ENCODE measurements around the gene ZDHHC18.
A peak's percentile ranks its signal among the peaks of the same experiment; 100 is the strongest.

ZDHHC18 gene

GRCh38 chr1:26882696-26883463, 56.4 kb downstream of the ZDHHC18 start:
- H3K36me3 ChIP-seq (ENCODE audit: control insufficient read depth in 2 of 2, insufficient read depth in 1 of 2, low read length in 2 of 2): peaks cover 68 to 94% of the 10 kb centered on the region in 2 experiments
- no peaks in the 10 kb centered on the region for H3K4me1 ChIP-seq (ENCODE audit: control insufficient read depth, insufficient read depth, low read length)
- no peak for TF ChIP-seq ZNF23 (tag by site-specific recombination; IDR thresholded peaks at IDR 0.05; ENCODE audit: borderline replicate concordance)
- ChIA-PET POLR2A (interaction anchor here (2.5 kb wide), 1 partner anchor 18 kb away, joined by 20 read pairs; no protein-coding TSS in a partner anchor), CTCF (interaction anchor here (0.6 to 1.9 kb wide), 4 partner anchors 20 to 1458 kb away, joined by 3 to 9 read pairs (median 4); partner anchors contain the start of gene SFN)
- no peak overlapping the region for H3K27ac ChIP-seq (ENCODE audit: extremely low read depth, low read depth, low read length)
- no peaks in the 10 kb centered on the region for H3K9me3 ChIP-seq (ENCODE audit: control insufficient read depth, insufficient read depth, low read depth, low read length)
- no peak overlapping the region for H3K4me3 ChIP-seq (ENCODE audit: low read depth, low read length)

- H3K4me1 ChIP-seq (ENCODE audit: control insufficient read depth, insufficient read depth, low read length): no peaks in the 10 kb centered on the region
- CTCF ChIA-PET: interaction anchor here (0.6 to 2.5 kb wide), 15 partner anchors 9 to 982 kb away, joined by 3 to 12 read pairs (median 5); partner anchors contain the start of gene GPATCH3
- no peak overlapping the region for H3K4me3 ChIP-seq (ENCODE audit: low read depth, low read length)
- TF ChIP-seq ZNF76 (tag by site-specific recombination; IDR thresholded peaks at IDR 0.05; ENCODE audit: borderline replicate concordance, low read depth): no peak
- TF ChIP-seq ZNF529 (tag by site-specific recombination; IDR thresholded peaks at IDR 0.05; ENCODE audit: insufficient replicate concordance): no peak
- TF ChIP-seq ZNF292 (tag by site-specific recombination; IDR thresholded peaks at IDR 0.05; ENCODE audit: borderline replicate concordance, low read depth): no peak
- peaks cover 37 to 83% of the 10 kb centered on the region in 2 experiments for H3K36me3 ChIP-seq (ENCODE audit: control insufficient read depth in 2 of 2, insufficient read depth in 1 of 2, low read length in 2 of 2)
- POLR2A ChIA-PET: interaction anchor here (0.7 to 1.3 kb wide), 3 partner anchors 13 to 28 kb away, joined by 3 to 9 read pairs (median 3); partner anchors contain the start of gene GPATCH3
- no peaks in the 10 kb centered on the region for H3K9me3 ChIP-seq (ENCODE audit: control insufficient read depth, insufficient read depth, low read depth, low read length)
- H3K27ac ChIP-seq (ENCODE audit: extremely low read depth, low read depth, low read length): no peak overlapping the region
These were observed 60.6 kb downstream of the ZDHHC18 start for GRCh38 chr1:26887125-26887524.

- Histone ChIP-seq H3K4me1 (ENCODE audit: control insufficient read depth, insufficient read depth, low read length) (no peaks in the 10 kb centered on the region), H3K36me3 (ENCODE audit: control insufficient read depth in 2 of 2, insufficient read depth in 1 of 2, low read length in 2 of 2) (peaks cover 32 to 83% of the 10 kb centered on the region in 2 experiments), H3K9me3 (ENCODE audit: control insufficient read depth, insufficient read depth, low read depth, low read length) (no peaks in the 10 kb centered on the region), H3K4me3 (ENCODE audit: low read depth, low read length) (no peak overlapping the region), H3K27ac (ENCODE audit: extremely low read depth, low read depth, low read length) (no peak overlapping the region)
- ChIA-PET POLR2A (interaction anchor here (1.6 to 2.9 kb wide), 2 partner anchors 24 to 26 kb away, joined by 3 to 30 read pairs; partner anchors contain the start of gene NR0B2), CTCF (interaction anchor here (0.6 to 1.7 kb wide), 9 partner anchors 10 to 515 kb away, joined by 3 to 6 read pairs (median 4); partner anchors contain the start of gene GPATCH3)
- TF ChIP-seq INSM2 (tag by site-specific recombination; IDR thresholded peaks at IDR 0.05) (no peak), ZFP37 (tag by site-specific recombination; IDR thresholded peaks at IDR 0.05) (no peak)
These were observed 61.7 kb downstream of the ZDHHC18 start for GRCh38 chr1:26888231-26888630.

- peak within 1 kb of the TSS; percentile 73 for H3K27ac ChIP-seq (ENCODE audit: extremely low read depth, low read depth, low read length)
- ChIA-PET POLR2A (interaction anchor here (0.6 to 3.1 kb wide), 23 partner anchors 8 to 1025 kb away, joined by 3 to 53 read pairs (median 4); partner anchors contain the start of genes GPATCH3, NUDC and TRNP1), CTCF (interaction anchor here (0.5 to 1.5 kb wide), 6 partner anchors 10 to 780 kb away, joined by 3 to 5 read pairs (median 3); partner anchors contain the start of gene GPATCH3)
- H3K36me3 ChIP-seq (ENCODE audit: control insufficient read depth in 2 of 2, insufficient read depth in 1 of 2, low read length in 2 of 2): peaks cover 21 to 83% of the 10 kb centered on the region in 2 experiments
- H3K9me3 ChIP-seq (ENCODE audit: control insufficient read depth, insufficient read depth, low read depth, low read length): no peaks in the 10 kb centered on the region
- no peaks in the 10 kb centered on the region for H3K4me1 ChIP-seq (ENCODE audit: control insufficient read depth, insufficient read depth, low read length)
- peak within 1 kb of the TSS; percentile 74 for H3K4me3 ChIP-seq (ENCODE audit: low read depth, low read length)
- TF ChIP-seq ZNF660 (tag by site-specific recombination; IDR thresholded peaks at IDR 0.05) (0 out of 2 replicates have a peak, but pooled peaks have one; percentile 28), FEZF1 (tag by site-specific recombination; IDR thresholded peaks at IDR 0.05) (no peak), ZNF610 (tag by site-specific recombination; IDR thresholded peaks at IDR 0.05; ENCODE audit: borderline replicate concordance) (0 out of 2 replicates have a peak, but pooled peaks have one; percentile 32), ZNF555 (tag by site-specific recombination; conservative IDR thresholded peaks at IDR 0.05) (no peak), ZNF558 (tag by site-specific recombination; IDR thresholded peaks at IDR 0.05) (no peak), KLF8 (tag by site-specific recombination; IDR thresholded peaks at IDR 0.05) (no peak), ZNF707 (tag by site-specific recombination; IDR thresholded peaks at IDR 0.05) (no peak), ZNF529 (tag by site-specific recombination; IDR thresholded peaks at IDR 0.05; ENCODE audit: insufficient replicate concordance) (no peak), ZNF664 (tag by site-specific recombination; IDR thresholded peaks at IDR 0.05) (no peak), ZSCAN30 (tag by site-specific recombination; IDR thresholded peaks at IDR 0.05) (no peak), ZNF132 (tag by site-specific recombination; IDR thresholded peaks at IDR 0.05; ENCODE audit: borderline replicate concordance) (no peak), KLF16 (tag by site-specific recombination; IDR thresholded peaks at IDR 0.05) (peak; percentile 16; the same call in 1 of the 2 replicates), ZNF221 (tag by site-specific recombination; IDR thresholded peaks at IDR 0.05; ENCODE audit: borderline replicate concordance) (no peak), OVOL3 (tag by site-specific recombination; IDR thresholded peaks at IDR 0.05) (no peak), BCL11B (tag by site-specific recombination; IDR thresholded peaks at IDR 0.05; ENCODE audit: low read depth) (peak; percentile 72; the same call in 1 of the 2 replicates), ZNF549 (tag by site-specific recombination; IDR thresholded peaks at IDR 0.05) (no peak), ZNF510 (tag by site-specific recombination; IDR thresholded peaks at IDR 0.05; ENCODE audit: insufficient replicate concordance) (no peak), PRDM1 (tag by site-specific recombination; IDR thresholded peaks at IDR 0.05) (no peak)
These were observed 63.3 kb downstream of the ZDHHC18 start, which contains the start of gene GPN2 for GRCh38 chr1:26889551-26890466. TSS of gene GPN2 (minus strand) at chr1:26890283. CDS start at chr1:26890096, 187 bp downstream.

All from HEK293 (cell line).